HG02571 (cell line): ENCODE measurements around the gene ULBP3.

Source experiments
- ATAC-seq: cut with Tn5 transposase; IDR thresholded peaks from one replicate; pipeline ENCODE4 v1.9.1; 2021; ENCODE audit warnings: mild to moderate bottlenecking, moderate library complexity; ENCODE audit not compliant: unreplicated experiment

ULBP3 gene

GRCh38 chr6:150068720-150069648 is at the start of gene ULBP3:
Gene ULBP3 (minus strand): TSS chr6:150069121. CDS start chr6:150069066, 55 bp downstream.
- ATAC-seq, result peak; percentile 68

DNA sequence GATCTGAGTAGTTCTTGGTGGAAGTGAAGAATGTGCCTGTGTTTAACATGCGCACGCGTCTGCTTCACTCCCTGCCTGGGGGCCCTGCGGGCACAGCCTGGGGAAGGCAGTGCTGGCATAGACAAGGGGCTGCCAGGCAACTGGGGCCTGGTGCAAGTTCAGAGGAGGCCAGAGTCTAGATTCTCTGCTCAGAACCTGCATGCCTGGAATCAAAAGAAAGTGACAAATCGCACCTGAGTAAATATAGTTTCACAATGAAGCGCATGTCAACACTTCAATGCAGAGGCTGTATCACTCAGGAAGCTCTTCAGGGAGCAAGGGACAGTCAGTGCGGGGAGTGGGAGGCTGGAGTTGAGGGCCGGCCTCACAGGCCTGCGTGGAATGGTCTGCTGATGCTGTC is 49.7 kb upstream of the ULBP3 start:
- no peak for ATAC-seq

DNA sequence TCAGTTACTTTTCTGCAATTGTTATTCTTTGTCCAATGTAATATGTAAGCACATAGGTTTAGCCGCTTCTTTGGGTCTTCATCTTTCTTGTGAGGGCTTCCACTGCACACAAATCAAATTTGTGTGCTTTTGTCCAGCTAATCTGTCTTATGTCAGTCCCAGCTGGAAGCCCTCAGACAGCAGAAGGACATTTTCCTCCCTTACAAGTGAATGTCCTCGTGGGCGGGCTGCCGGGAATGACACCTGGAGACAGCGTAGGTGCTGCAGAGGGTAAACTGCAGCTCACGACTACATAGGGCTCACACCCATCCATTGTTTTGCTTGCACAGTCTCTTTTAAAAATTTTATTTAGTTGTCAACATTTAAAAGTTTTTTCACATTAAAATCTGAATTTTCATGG is 49.3 kb upstream of the ULBP3 start:
- no peak for ATAC-seq

GRCh38 chr6:150116200-150116800 is 47.4 kb upstream of the ULBP3 start:
- no peak for ATAC-seq

- ATAC-seq, result no peak
Measured at GRCh38 chr6:150115769-150116168, 46.8 kb upstream of the ULBP3 start.

- no peak for ATAC-seq
Measured at GRCh38 chr6:150112233-150112632, 43.3 kb upstream of the ULBP3 start.

GRCh38 chr6:150102750-150103270 is 33.9 kb upstream of the ULBP3 start:
- ATAC-seq, result no peak

DNA sequence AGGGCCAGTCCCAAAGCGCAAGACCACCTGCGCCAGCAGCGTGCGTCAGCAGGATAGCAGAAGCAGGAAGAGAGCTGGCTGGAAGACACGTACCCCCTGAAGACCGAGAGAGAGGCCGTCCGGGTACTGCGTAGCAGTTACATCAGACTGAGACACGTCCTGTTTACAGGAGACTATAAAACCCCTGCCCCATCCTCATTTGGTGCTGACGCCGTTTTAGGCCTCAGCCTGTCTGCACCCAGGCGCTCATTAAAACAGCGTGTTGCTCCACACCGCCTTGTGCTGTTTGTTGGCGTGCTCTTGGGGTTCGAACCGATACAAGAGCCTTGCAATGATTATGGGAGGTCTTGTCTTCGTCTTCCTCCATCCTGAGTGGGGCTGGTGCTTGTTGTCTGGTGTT is 31.8 kb upstream of the ULBP3 start:
- ATAC-seq, result no peak

DNA sequence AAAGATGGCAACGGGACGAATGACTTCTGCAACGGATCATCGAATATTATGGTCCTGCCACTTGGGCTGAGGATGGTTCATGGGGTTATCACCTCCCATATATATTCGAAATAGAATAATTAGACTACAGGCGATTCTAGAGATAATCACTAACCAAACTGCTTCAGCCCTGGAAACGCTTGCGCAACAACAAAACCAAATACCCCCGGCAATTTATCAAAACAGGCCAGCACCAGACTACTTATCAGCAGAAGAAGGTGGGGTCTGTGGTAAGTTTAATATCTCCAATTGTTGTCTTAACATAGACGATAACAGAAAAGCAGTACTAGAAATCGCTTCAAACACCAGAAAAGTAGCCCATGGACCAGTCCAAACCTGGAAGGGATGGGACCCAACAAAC is 31.0 kb upstream of the ULBP3 start:
- ATAC-seq, result no peak

DNA sequence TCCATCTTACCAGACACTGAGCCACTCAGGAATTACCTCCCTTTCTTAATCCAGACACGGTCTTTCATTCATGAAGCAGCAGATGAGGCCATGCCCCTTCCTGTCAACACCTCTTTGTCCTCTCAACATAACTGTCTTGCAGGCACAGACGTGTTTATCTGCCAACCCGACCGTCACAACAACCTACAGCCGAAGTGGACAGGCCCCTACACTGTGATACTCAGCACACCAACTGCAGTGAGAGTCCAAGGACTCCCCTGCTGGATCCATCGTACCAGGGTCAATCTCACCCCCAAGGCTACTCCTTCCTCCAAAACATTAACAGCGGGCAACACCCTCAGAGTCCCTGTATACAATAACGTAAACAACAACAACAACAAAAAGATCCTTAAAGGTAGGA is 30.6 kb upstream of the ULBP3 start:
- no peak for ATAC-seq

DNA sequence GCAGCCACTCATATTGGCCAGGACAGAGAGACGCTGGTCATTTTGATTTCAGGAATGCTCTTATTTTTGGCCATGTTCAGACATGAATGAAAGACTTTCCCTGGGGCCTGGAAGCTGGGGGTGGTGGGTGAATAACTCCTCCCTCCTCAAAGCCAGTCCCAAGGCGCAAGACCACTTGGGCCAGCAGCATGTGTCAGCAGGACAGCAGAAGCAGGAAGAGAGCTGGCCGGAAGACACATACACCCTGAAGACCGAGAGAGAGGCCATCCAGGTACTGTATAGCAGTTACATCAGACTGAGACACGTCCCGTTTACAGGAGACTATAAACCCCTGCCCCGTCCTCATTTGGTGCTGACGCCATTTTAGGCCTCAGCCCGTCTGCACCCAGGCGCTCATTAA is 29.2 kb upstream of the ULBP3 start:
- no peak for ATAC-seq

- no peak for ATAC-seq
Measured at GRCh38 chr6:150093397-150093796, 24.5 kb upstream of the ULBP3 start.

- ATAC-seq, result no peak
Measured at GRCh38 chr6:150091476-150091875, 22.6 kb upstream of the ULBP3 start.

GRCh38 chr6:150090328-150090727 is 21.4 kb upstream of the ULBP3 start:
- ATAC-seq, result no peak

DNA sequence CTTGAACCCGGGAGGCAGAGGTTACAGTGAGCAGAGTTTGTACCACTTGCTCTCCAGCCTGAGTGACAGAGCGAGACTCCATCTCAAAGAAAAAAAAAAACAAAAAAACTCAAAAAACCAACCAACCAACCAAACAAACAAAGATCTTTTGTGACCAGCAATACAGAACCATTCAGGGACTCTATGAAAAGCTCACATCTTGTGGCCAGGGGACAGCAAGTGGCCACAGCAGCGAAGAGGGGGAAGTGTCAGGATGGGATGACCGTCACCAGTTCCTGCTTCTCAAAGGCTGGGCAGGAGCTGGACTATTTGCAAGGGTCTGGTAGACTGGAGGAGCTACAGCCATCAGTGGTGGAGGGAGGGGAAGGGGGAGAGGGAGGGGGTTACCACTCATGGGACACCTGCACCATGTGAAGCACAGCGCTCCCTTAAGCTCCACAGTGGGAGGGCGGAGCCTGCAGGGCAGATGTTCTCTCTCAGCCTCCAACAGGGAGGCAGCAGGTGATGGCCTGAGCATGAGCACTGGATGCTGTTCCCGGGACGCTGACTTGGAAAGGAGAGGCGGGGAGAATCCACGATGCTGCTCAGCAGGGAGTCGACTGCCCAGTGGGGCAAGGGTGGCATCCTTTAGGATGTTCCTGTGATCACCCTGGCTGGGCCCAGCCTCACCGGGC is 19.7 kb upstream of the ULBP3 start:
- no peak for ATAC-seq

- ATAC-seq, result no peak
Measured at GRCh38 chr6:150087336-150087735, 18.4 kb upstream of the ULBP3 start.

GRCh38 chr6:150086026-150086425 is 17.1 kb upstream of the ULBP3 start:
- ATAC-seq, result no peak

- no peak for ATAC-seq
Measured at GRCh38 chr6:150084426-150084825, 15.5 kb upstream of the ULBP3 start.

DNA sequence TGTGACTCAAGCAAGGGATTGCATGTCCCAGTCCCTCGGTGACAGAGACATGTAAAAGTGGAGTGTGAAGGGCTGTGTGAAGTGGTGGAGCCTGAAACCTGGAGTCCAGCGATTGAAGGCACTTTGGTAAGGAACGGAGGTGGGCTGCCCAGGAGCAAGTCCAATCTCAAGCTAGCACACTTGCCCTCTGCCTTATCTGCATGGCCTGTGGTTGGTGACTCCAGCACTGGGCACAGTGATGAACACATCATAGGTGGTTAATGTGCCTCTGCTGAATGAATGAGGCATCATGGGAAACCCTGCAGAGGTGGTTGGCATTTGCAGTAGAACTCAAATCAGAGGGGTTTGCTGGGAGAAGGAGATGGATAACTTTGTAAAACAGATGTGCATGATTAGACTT is 14.9 kb upstream of the ULBP3 start:
- ATAC-seq, result no peak

DNA sequence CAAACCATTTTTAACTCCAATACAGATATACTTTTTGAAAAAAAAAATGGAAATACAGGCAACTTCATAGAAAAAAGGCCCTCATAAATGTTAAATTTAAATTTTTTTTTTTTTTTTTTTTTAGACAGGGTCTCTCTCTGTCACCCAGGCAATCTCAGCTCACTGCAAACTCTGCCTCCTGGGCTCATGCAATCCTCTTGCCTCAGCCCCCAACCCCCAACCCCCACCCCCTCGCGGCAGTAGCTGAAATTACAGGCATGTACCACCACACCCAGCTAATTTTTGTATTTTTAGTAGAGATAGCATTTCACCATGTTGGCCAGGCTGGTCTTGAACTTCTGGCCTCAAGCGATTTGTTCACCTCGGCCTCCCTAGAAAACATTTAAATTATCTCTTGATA is 12.8 kb upstream of the ULBP3 start:
- no peak for ATAC-seq

DNA sequence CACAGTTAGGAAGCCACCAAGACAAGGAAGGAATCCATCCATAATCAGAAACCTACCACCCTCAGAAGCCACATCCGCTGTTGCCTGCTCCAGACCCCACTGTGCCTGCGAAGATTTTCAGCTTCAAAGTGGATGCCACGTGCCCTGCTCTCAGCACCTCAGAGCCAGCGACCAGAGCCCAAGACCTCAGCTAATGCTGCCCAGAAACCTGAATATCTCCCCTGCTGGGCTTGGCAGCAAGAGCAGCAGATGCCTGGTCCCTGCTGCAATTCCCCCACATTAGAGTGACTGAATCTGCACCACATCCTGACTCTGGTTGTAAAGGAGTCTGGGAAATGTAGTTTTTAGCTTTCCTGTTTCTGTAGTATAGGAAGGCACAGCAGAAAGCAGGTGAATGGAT is 10.7 kb upstream of the ULBP3 start:
- no peak for ATAC-seq

DNA sequence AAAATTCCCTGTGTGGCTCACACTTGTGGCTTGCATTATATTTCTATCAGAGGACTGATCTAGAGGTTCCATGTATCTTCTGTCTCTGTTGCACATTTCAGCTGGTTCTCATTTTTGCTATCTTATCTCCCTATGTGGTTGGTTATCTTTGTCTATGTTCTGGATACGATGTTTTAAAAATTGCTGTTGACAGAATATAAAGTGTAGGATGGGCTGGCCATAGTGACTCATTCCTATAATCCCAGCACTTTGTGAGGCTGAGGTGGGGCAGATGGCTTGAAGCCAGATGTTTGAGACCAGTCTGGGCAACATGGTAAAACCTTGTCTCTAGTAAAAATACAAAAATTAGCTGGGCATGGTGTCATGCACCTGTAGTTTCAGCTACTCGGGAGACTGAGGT is 9.9 kb upstream of the ULBP3 start:
- ATAC-seq, result no peak
